CD4-positive, alpha-beta T cell treated with Interleukin-6 for 4 hours (primary cell): ENCODE results near the gene SCN7A.
"Not testable (repeated sequence)": the region's sequence is repeated elsewhere in the genome, so short reads cannot be mapped to it uniquely, and the experiment has no call there.

ENCODE experiments used
- DNase-seq: peaks from one replicate; pipeline ENCODE4 v3.0.0-alpha.2; 2020; ENCODE audit warnings: mixed read lengths

Gene SCN7A

DNA sequence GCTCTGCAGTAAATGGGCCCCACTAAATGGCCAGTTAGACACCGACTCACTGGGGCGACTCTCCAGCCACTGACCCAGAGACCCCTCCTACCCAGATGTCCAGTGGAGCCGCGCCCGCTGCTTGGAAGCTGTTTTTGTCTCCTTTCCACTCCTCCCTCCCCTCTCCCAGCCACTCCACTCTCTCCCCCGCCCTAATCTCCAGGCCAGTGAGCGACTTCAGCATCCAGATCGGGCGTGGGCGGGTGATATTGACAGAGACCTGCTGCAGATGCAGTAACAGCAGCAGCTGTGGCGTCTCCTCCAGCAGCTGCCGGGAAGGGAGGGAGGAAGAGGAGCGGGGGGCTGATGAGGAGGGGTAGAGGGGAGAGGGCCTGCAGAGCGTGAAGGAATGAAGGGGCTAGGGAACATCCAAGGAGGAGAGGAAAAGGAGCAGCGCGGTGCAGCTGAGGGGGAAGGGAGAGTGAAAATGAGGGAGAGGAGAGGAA lies at the start of gene SCN7A:
TSS of gene SCN7A (minus strand) at position 110 of the 485 bp plus-strand sequence. CDS start 16,553 bp downstream, outside the sequence.
- no peak for DNase-seq

DNA sequence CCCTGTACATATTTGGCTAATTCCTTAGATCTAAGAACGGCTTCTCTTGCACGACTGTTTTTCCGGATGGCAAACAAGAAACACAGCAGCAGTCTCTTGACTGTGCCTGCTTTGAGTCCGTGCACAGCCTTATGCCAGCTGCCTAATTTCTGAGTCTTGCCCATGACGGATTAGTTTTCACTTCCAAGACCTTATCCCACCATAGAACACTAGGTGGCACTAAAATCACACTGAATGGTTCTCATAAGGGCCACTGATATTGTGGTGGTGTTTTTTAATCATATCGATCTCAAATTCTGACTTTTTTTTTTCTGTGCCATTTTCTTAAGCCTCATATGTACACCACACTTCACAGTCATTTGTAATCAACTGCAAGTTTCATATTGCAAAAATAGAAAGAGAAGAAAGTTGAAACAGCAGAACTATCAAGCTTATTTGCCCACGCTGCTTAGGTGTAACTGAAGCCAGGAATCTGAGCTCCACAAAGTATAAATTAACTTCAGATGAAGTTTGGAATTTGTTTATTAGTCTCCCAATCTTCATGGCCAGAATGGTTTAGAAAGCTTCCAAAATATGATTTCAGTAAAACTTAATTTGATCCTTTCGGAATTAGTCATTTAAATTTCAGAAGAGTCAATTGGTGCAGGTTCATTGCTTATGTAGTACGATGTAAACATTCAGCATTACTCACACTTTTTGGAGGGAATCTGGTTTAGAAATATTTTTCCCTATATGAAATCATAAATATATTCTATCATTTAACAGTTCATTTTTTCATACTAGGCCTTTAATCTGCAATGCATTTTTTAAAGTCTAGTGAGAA lies 45.5 kb upstream of the SCN7A start:
- no peak for DNase-seq

DNA sequence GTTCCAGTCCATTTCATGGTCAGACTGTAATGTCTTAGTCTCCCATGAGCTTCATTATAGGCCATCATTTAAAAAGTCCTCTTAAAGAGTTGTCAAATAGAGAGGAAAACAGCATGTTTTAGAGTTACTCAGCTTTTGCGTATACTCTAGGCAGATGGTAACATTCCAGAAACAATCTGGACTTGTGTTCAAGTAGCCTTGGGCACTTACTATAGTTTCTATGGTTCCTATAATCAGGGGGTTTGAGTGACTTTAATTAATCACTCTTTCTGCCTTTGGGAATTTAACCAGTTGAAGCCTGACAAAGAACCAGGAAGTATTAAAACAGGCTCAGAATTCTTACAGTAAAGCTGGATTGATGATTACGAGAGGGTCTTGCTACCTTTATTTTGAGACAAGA lies 42.1 kb upstream of the SCN7A start:
- DNase-seq: no peak

- DNase-seq: no peak
Measured at GRCh38 chr2:166521155-166521554, 27.1 kb upstream of the SCN7A start.

- no peak for DNase-seq
Measured at GRCh38 chr2:166520604-166521003, 26.6 kb upstream of the SCN7A start.

DNA sequence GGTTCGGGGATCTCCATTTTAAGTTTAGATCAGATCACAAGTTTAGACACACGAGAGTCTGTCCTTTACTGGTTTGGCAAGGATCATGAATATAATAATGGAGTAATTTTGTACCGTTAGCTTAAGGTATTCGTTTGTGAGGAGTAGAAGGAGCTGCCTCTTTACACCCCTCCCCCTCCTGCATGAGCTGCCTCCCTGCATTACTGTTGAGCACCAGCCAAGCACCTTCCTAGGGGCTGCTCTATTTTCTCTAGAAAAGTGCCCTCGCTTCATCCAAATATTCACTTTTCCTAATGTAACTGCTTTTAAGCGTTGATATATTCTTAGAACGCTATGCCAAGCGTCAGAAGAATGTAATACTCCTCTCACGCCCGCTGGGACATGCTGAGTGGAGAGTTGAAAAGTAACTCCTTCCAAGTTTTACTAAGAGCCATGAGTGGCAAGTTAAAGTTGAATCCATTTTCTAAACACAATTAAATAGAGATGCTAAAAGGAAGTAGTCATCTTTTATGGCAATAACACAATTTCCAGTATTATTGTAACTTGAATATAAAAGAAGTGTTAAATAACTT lies 25.4 kb upstream of the SCN7A start:
- DNase-seq: no peak

- no peak for DNase-seq
Measured at GRCh38 chr2:166518634-166519390, 24.8 kb upstream of the SCN7A start.

GRCh38 chr2:166517533-166518061 lies 23.5 kb upstream of the SCN7A start:
- no peak for DNase-seq

GRCh38 chr2:166516712-166517303 lies 22.8 kb upstream of the SCN7A start:
- no peak for DNase-seq

DNA sequence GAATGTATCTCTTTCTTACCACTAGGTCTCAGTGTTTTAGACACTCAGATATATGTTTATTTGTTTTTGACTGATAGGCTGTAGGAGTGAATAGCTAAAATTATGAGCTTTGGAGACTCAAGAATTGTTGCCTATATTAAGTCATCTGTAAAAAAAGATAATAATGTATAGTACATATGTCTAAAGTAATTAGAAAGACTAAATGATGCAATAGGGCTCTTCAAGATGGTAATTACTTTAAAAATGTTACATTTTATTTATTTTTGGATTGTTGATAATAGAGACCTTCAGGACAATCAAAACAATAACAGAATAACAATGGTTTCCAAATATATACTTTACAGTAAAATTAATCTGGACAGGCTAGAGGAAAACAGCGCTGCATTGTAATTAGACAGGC lies 19.9 kb upstream of the SCN7A start:
- no peak for DNase-seq

GRCh38 chr2:166499281-166499680 lies 5.2 kb upstream of the SCN7A start:
- no peak for DNase-seq

DNA sequence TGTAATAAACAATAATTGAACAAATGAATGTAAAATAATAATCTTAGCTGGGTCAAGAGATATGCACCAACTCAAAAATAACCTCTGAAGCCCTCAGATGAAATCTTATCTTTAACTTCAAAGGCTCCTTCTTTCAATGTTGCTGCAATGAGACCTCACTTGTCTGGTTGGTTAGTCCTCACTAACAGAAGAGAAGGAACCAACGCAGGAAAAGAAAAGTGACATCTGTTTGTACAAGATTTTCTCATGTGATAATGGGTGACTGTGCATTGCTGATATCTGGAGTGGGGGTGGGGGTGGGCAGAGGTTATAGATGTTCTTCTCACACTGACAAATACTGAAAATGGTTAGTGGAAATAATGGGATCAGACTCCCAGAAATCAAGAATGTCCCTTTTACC lies 2.6 kb downstream of the SCN7A start:
- DNase-seq: no peak

DNA sequence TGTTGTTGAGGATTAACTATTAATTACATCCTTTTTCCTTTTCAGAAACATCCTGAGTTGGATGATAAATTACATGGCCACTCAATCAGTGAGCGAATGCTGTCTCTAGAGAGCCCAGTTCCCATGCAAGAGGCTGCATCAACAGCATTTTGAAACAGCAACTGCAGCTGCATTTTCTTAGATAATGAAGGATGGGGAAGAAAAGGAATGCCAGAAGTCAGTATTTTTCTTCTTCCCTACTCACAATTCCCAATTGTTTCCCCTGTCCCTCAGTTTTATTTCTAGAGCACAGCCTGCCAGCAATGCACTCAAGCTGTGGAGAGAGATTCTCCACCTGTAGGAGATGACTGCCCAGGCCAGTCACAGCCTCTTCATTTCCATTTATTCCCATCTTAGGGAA lies 6.9 kb downstream of the SCN7A start:
- DNase-seq: no peak

DNA sequence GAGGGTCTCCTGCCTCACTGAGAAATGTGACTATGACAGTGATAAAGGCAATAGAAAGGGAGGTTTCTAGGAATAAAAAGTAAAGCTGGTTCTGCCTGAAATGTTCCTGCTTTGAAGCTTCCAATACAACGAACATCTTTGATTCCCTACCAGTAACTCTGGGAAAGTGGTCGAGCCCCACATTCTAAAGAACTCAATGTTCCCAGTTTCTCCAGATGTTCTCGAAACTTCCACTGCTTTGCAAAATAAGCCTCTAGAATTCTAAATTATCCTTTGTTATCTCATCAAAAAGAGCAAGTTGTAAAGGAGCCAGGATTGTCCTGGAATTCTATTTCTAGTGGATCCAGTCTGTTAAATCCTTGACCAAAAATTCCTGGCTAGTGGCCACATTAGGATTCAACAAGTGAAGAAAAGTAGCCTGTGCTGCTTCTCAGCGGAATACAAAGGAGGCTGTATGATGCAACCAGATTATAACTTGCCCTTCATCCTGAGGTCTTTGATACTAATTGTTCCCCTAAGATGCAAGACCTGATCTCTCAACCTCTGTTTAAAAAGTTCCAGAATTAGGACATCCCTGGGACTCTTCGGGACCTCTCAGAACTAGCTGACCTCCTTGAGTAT lies 8.4 kb downstream of the SCN7A start:
- no peak for DNase-seq

DNA sequence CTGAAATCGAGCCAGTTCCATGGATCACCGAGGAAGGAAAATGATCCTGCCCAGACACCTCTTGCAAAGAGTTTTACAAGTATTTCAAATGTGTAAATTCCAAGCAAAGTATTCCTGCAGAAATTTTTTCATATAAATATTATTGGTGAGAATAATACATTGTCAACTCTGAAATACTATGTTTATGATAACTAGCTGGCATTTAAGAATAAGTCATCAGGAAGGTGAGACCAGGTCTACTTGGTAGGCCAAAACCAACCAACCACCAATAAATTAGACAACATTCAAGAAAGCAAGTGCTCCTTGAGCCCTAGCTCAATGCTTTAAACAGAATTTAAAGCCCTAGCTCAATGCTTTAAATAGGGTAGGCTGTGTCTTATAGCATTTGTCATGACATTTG lies 21.7 kb downstream of the SCN7A start:
- no peak for DNase-seq

- DNase-seq: no peak
Measured at GRCh38 chr2:166468124-166469024, 25.7 kb downstream of the SCN7A start.

- no peak for DNase-seq
Measured at GRCh38 chr2:166464187-166464586, 29.9 kb downstream of the SCN7A start.

- no peak for DNase-seq
Measured at GRCh38 chr2:166463640-166464039, 30.4 kb downstream of the SCN7A start.

GRCh38 chr2:166458674-166459073 lies 35.4 kb downstream of the SCN7A start:
- no peak for DNase-seq

- not testable (repeated sequence) for DNase-seq
Measured at GRCh38 chr2:166455823-166456222, 38.2 kb downstream of the SCN7A start.

DNA sequence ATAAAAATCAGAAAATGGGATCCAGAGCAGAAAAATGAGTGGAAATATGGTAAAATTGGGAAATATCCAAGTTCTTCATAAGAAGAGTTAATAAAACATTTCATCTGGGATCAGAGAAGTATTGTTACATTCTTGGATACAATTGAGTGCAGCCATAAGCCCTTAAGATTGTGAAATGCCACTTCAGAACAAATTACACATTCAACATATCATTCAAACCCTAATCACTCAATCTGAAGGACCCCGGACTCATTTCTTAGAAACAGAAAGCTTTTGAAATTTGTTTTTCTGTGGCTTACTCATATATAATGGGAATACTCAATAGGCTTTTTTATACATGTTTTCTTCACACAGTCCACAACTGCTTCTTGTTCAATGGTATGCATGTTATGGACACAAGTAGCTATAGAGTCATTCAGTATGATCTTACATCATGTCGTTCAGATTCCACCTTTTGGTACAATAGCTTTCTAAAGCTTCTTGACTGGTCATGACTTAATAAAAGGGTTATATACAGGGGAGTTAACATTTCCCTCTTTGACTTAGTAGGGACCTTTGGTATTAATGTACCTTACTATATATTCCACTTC lies 39.9 kb downstream of the SCN7A start:
- no peak for DNase-seq
